Liver (tissue), 9 donors: Measurements from ENCODE around the gene DUSP8. TPM values are rescaled to one million over a fixed set of nuclear protein-coding genes. Genes with fewer than 3 reads are reported as not detected.

Experiments used
- DNase-seq: peaks from one replicate; pipeline ENCODE4 v3.0.0-alpha.2; 2017; ENCODE audit warnings: low spot score
- H3K27ac ChIP-seq, 2 donors: one replicate each; pipeline ENCODE4 v1.7.0; 2013; ENCODE audit warnings: inconsistent platforms in 2 of 2, low read length in 2 of 2, control low read depth in 1 of 2, low read depth in 1 of 2, mild to moderate bottlenecking in 1 of 2
- H3K27me3 ChIP-seq, 4 donors: one replicate each; pipeline versions ENCODE4 v1.6.1 to v1.7.0; 2013; ENCODE audit warnings: low read length in 3 of 4, inconsistent platforms in 1 of 4, mild to moderate bottlenecking in 1 of 4, moderate library complexity in 1 of 4; ENCODE audit not compliant: control insufficient read depth in 4 of 4, insufficient read depth in 4 of 4
- H3K36me3 ChIP-seq, 4 donors: one replicate each; pipeline versions ENCODE4 v1.6.1 to v1.7.0; 2013; ENCODE audit warnings: low read length in 3 of 4, mild to moderate bottlenecking in 3 of 4, low read depth in 1 of 4, moderate library complexity in 1 of 4; ENCODE audit not compliant: control insufficient read depth in 4 of 4, insufficient read depth in 3 of 4
- H3K4me1 ChIP-seq, 4 donors: one replicate each; pipeline versions ENCODE4 v1.6.1 to v1.7.0; 2013; ENCODE audit warnings: low read length in 3 of 4, mild to moderate bottlenecking in 3 of 4, moderate library complexity in 1 of 4; ENCODE audit not compliant: control insufficient read depth in 4 of 4, insufficient read depth in 4 of 4
- H3K4me3 ChIP-seq, 3 donors: one replicate each; pipeline versions ENCODE4 v1.6.1 to v1.7.0; 2013; ENCODE audit warnings: low read length in 3 of 3, control low read depth in 1 of 3, low read depth in 1 of 3, mild to moderate bottlenecking in 1 of 3
- H3K9ac ChIP-seq, 2 donors: one replicate each; pipeline ENCODE4 v1.7.0; 2013; ENCODE audit warnings: low read length in 2 of 2, mild to moderate bottlenecking in 2 of 2, moderate library complexity in 2 of 2, control low read depth in 1 of 2, low read depth in 1 of 2
- H3K9me3 ChIP-seq, 4 donors: one replicate each; pipeline versions ENCODE4 v1.6.1 to v1.7.0; 2013; ENCODE audit warnings: low read length in 3 of 4; ENCODE audit not compliant: control insufficient read depth in 4 of 4
- CTCF ChIP-seq: fragments of 150-350 bp; IDR thresholded peaks from 2 replicates; pipeline ENCODE4 v1.5.1; 2017; ENCODE audit warnings: improper control_type of control experiment, low read depth, low read length; ENCODE audit not compliant: missing input control
- FOXA1 ChIP-seq: IDR thresholded peaks from 2 replicates; pipeline ENCODE4 v1.6.1; 2016; ENCODE audit warnings: antibody characterized with exemption
- FOXA2 ChIP-seq: IDR thresholded peaks from 2 replicates; pipeline ENCODE4 v1.6.1; 2016; ENCODE audit warnings: antibody characterized with exemption
- GABPA ChIP-seq, 2 donors: IDR thresholded peaks in 1 of 2; conservative IDR thresholded peaks in 1 of 2; 2 replicates each; pipeline ENCODE4 v1.6.1; 2016; ENCODE audit warnings: antibody characterized with exemption in 2 of 2, mild to moderate bottlenecking in 1 of 2, moderate library complexity in 1 of 2
- HNF4A ChIP-seq, 2 donors: conservative IDR thresholded peaks; 2 replicates each; pipeline ENCODE4 v1.6.1; 2016; ENCODE audit warnings: antibody characterized with exemption in 2 of 2, mild to moderate bottlenecking in 2 of 2
- HNF4G ChIP-seq: IDR thresholded peaks from 2 replicates; pipeline ENCODE4 v1.6.1; 2016; ENCODE audit warnings: antibody characterized with exemption
- JUND ChIP-seq, 2 donors: IDR thresholded peaks; 2 replicates each; pipeline ENCODE4 v1.6.1; 2016; ENCODE audit warnings: antibody characterized with exemption in 2 of 2
- RAD21 ChIP-seq, 2 donors: IDR thresholded peaks; 2 replicates each; pipeline ENCODE4 v1.6.1; 2016; ENCODE audit warnings: antibody characterized with exemption in 2 of 2, mild to moderate bottlenecking in 2 of 2
- RXRA ChIP-seq, 2 donors: IDR thresholded peaks; 2 replicates each; pipeline ENCODE4 v1.6.1; 2017 to 2018; ENCODE audit warnings: antibody characterized with exemption in 2 of 2, mild to moderate bottlenecking in 1 of 2
- TAF1 ChIP-seq: conservative IDR thresholded peaks from 2 replicates; pipeline ENCODE4 v1.6.1; 2016; ENCODE audit warnings: antibody characterized with exemption, mild to moderate bottlenecking
- YY1 ChIP-seq: IDR thresholded peaks from 2 replicates; pipeline ENCODE4 v1.6.1; 2016; ENCODE audit warnings: antibody characterized with exemption, mild to moderate bottlenecking
- ZBTB33 ChIP-seq: IDR thresholded peaks from 2 replicates; pipeline ENCODE4 v1.6.1; 2016; ENCODE audit warnings: antibody characterized with exemption
- WGBS: extraction: QIAGEN DNeasy Blood & Tissue Kit; methylation state at CpG from one replicate; pipeline ENCODE4 v1.1.7; 2013; 5-methylcytosine and 5-hydroxymethylcytosine counted together
- polyA plus RNA-seq, 2 donors: library from polyadenylated mRNA; stranded (reverse) in 1 of 2; unstranded in 1 of 2; fragments of 200-250 nt in 1 of 2; fragments of >200 nt in 1 of 2; fragmentation: Nextera tagmentation in 1 of 2; extraction: Ambion mirVana in 1 of 2; gene quantifications; one replicate each; pipeline versions ENCODE4 v1.2.1 to v1.2.3, GENCODE V29; 2013 to 2015
- total RNA-seq, 2 donors: library from RNA; depleted of rRNA; stranded (reverse); fragments of >200 nt; gene quantifications; one replicate each; pipeline ENCODE4 v1.2.3, GENCODE V29; 2014
- TF ChIP-seq, protein P1 (sequence below): IDR thresholded peaks from 2 replicates; pipeline ENCODE4 v1.6.1; 2016; ENCODE audit warnings: antibody characterized with exemption, mild to moderate bottlenecking
- TF ChIP-seq, protein P2 (sequence below): IDR thresholded peaks from 2 replicates; pipeline ENCODE4 v1.6.1; 2016; ENCODE audit warnings: antibody characterized with exemption
- donor health status: healthy.
- donor health status: healthy.
- donor health status: healthy.
- donor health status: healthy.
- donor health status: healthy.

The DUSP8 gene
- total and polyA plus RNA-seq, 4 donors, result 0.06 to 0.33 (median 0.21) TPM

- WGBS, result 85% methylated on average over 5 of the region's 5 CpGs
- H3K36me3 ChIP-seq, result no peaks in the 10 kb centered on the region
These were observed 10.1 kb downstream of the DUSP8 start for GRCh38 chr11:1561955-1562354.

DNA sequence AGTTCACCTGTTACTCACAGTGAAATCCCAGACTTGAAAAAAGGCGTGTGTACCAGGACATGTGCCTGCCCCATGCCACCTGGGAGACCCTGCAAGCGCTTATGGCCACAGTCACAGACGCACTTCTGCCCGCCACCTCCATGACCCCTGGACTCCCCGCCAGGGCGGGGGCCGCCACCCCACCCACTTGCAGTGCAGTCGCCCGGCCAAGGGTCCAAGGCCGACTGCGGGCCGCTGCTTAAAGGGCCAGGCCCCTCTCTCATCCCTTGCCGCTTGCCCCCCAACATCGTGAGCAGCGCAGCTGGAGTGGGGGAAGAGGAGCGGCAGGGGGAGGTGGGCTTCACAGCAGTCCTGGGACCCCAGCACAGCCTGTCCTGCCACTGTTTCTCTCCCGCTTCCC lies 10.8 kb downstream of the DUSP8 start:
- H3K27me3 ChIP-seq, result no peaks in the 10 kb centered on the region
- DNase-seq, result no peak
- H3K36me3 ChIP-seq, result no peaks in the 10 kb centered on the region
- no peak overlapping the region for H3K4me3 ChIP-seq
- no peak overlapping the region for H3K27ac ChIP-seq
- peaks cover 3 to 23% (median 14%) of the 10 kb centered on the region in 4 donors for H3K4me1 ChIP-seq
- TF ChIP-seq FOXA1 (no peak), FOXA2 (no peak), ZBTB33 (no peak), HNF4G (no peak), JUND (IDR thresholded peaks at IDR 0.05) (no peak), YY1 (no peak), GABPA (IDR thresholded peaks at IDR 0.05 in 1 of 2, conservative IDR thresholded peaks at IDR 0.05 in 1 of 2) (no peak), RXRA (IDR thresholded peaks at IDR 0.05) (no peak), HNF4A (conservative IDR thresholded peaks at IDR 0.05) (no peak), TAF1 (no peak), CTCF (no peak), RAD21 (IDR thresholded peaks at IDR 0.05) (no peak)
- TF ChIP-seq, protein P1, sequence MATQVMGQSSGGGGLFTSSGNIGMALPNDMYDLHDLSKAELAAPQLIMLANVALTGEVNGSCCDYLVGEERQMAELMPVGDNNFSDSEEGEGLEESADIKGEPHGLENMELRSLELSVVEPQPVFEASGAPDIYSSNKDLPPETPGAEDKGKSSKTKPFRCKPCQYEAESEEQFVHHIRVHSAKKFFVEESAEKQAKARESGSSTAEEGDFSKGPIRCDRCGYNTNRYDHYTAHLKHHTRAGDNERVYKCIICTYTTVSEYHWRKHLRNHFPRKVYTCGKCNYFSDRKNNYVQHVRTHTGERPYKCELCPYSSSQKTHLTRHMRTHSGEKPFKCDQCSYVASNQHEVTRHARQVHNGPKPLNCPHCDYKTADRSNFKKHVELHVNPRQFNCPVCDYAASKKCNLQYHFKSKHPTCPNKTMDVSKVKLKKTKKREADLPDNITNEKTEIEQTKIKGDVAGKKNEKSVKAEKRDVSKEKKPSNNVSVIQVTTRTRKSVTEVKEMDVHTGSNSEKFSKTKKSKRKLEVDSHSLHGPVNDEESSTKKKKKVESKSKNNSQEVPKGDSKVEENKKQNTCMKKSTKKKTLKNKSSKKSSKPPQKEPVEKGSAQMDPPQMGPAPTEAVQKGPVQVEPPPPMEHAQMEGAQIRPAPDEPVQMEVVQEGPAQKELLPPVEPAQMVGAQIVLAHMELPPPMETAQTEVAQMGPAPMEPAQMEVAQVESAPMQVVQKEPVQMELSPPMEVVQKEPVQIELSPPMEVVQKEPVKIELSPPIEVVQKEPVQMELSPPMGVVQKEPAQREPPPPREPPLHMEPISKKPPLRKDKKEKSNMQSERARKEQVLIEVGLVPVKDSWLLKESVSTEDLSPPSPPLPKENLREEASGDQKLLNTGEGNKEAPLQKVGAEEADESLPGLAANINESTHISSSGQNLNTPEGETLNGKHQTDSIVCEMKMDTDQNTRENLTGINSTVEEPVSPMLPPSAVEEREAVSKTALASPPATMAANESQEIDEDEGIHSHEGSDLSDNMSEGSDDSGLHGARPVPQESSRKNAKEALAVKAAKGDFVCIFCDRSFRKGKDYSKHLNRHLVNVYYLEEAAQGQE, result no peak
- TF ChIP-seq, protein P2, sequence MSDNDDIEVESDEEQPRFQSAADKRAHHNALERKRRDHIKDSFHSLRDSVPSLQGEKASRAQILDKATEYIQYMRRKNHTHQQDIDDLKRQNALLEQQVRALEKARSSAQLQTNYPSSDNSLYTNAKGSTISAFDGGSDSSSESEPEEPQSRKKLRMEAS, result no peak
- no peaks in the 10 kb centered on the region for H3K9me3 ChIP-seq
- WGBS, result 78% methylated on average over 17 of the region's 17 CpGs
- no peak overlapping the region for H3K9ac ChIP-seq

More at GRCh38 chr11:1561955-1562354, 10.1 kb downstream of the DUSP8 start:
- Histone ChIP-seq H3K27ac (no peak overlapping the region), H3K4me3 (no peak overlapping the region), H3K9ac (no peak overlapping the region), H3K4me1 (peaks cover 3 to 23% (median 14%) of the 10 kb centered on the region in 4 donors), H3K27me3 (no peaks in the 10 kb centered on the region), H3K9me3 (no peaks in the 10 kb centered on the region)
- no peak for DNase-seq
- no peak for TF ChIP-seq RAD21 (IDR thresholded peaks at IDR 0.05)
